ENCODE results near the gene SLC16A8. TPM values are rescaled to one million over a fixed set of nuclear protein-coding genes. Genes with fewer than 3 reads are reported as not detected.

The SLC16A8 gene
- total and polyA plus RNA-seq, 9 of the 15 experiments (the other 6 are each of a cell fraction or from before 2014, with no cell fraction given), result not detected

GRCh38 chr22:38067761-38068360, 16.1 kb downstream of the SLC16A8 start (continued):
- no peak for TF ChIP-seq GATA2 (CRISPR knock-in tag; IDR thresholded peaks at IDR 0.05)

- Histone ChIP-seq H3K9me3 (replicated peaks; ENCODE audit: control insufficient read depth, insufficient read depth, low read depth, low read length) (no peaks in the 10 kb centered on the region), H3K4me3 (no peak overlapping the region), H3K79me2 (ENCODE audit: control insufficient read depth, insufficient read depth, low read length) (no peaks in the 10 kb centered on the region), H3K4me1 (replicated peaks in 1 of 2; ENCODE audit: control insufficient read depth in 2 of 2, insufficient read depth in 2 of 2, low read length in 2 of 2) (peaks cover 0 to 10% of the 10 kb centered on the region in 2 experiments; a peak in 2 of 5 replicates), H2AFZ (ENCODE audit: low read depth, low read length) (no peak overlapping the region), H3K27ac (ENCODE audit: extremely low read depth, low read depth, low read length) (no peak overlapping the region), H3K36me3 (ENCODE audit: control insufficient read depth, insufficient read depth, low read length) (no peaks in the 10 kb centered on the region), H3K4me2 (ENCODE audit: insufficient read depth, low read length) (no peak overlapping the region), H4K20me1 (replicated peaks; ENCODE audit: control insufficient read depth, insufficient read depth, low read length) (no peaks in the 10 kb centered on the region), H3K9me1 (ENCODE audit: control insufficient read depth, insufficient read depth, low read length) (no peaks in the 10 kb centered on the region), H3K9ac (ENCODE audit: insufficient read depth in 1 of 2, low read depth in 2 of 2, low read length in 2 of 2) (no peak overlapping the region; a peak in 1 of 4 replicates), H3K27me3 (ENCODE audit: control insufficient read depth in 2 of 2, insufficient read depth in 2 of 2, low read length in 2 of 2) (no peaks in the 10 kb centered on the region)
- no TSS peak for BruUV-seq (replicated peaks)
- FAIRE-seq (no peak), ATAC-seq (no peak), DNase-seq (ENCODE audit: extremely low read depth in 1 of 4, low spot score in 3 of 4) (no peak)
- ChIA-PET POLR2A (interaction anchor here (0.6 kb wide), 1 partner anchor 377 kb away, joined by 3 read pairs; no protein-coding TSS in a partner anchor), CTCF (ENCODE audit: low intra/inter-chr PET ratio) (interaction anchor here (0.6 kb wide), 1 partner anchor 200 kb away, joined by 3 read pairs; no protein-coding TSS in a partner anchor)
- WGBS (ENCODE audit: insufficient coverage, low coverage, missing lambda C conversion rate), result no CpG with 5 or more reads among the region's 8 CpGs
- in situ Hi-C loops (cut with MboI) (loop anchor here (10.0 to 25.0 kb wide), 3 partner anchors 288 to 945 kb away; partner anchors contain the start of genes APOBEC3C and APOBEC3D), intact Hi-C loops (cut with micrococcal nuclease) (no loop called here)
- TF ChIP-seq BACH1 (tag; IDR thresholded peaks at IDR 0.05), result no peak
- TF ChIP-seq CLOCK (CRISPR knock-in tag; IDR thresholded peaks at IDR 0.05; ENCODE audit: borderline replicate concordance), result no peak
- no peak for TF ChIP-seq ATF4 (CRISPR knock-in tag; IDR thresholded peaks at IDR 0.05)
- TF ChIP-seq AFF1 (IDR thresholded peaks at IDR 0.05; ENCODE audit: low read depth in 1 of 2, partially characterized antibody in 2 of 2), result no peak
- TF ChIP-seq POLR2AphosphoS5 (IDR thresholded peaks at IDR 0.05; ENCODE audit: control insufficient read depth, insufficient read depth, low read depth, low read length), result no peak
- TF ChIP-seq TRIM28 (IDR thresholded peaks at IDR 0.05), result no peak
- TF ChIP-seq ZNF511 (CRISPR knock-in tag; IDR thresholded peaks at IDR 0.05), result no peak
- TF ChIP-seq NCOA4 (IDR thresholded peaks at IDR 0.05; ENCODE audit: partially characterized antibody), result no peak
- no peak for TF ChIP-seq TGIF2 (CRISPR knock-in tag; IDR thresholded peaks at IDR 0.05)
These were observed 17.0 kb downstream of the SLC16A8 start for GRCh38 chr22:38067028-38067415.
